Subcutaneous adipose tissue (tissue), 4 donors: ENCODE data around the gene RIC1. TPM values are rescaled to one million over a fixed set of nuclear protein-coding genes. Genes with fewer than 3 reads are reported as not detected.

ENCODE experiments used
- CTCF ChIP-seq: fragments of 450-650 bp; IDR thresholded peaks from one replicate; pipeline ENCODE4 v1.5.1; 2016; ENCODE audit warnings: low read depth, mild to moderate bottlenecking, control low read depth, antibody characterized with exemption, moderate library complexity
- total RNA-seq, 4 donors: library from RNA; depleted of rRNA; stranded (reverse); fragments of >200 nt; gene quantifications; one replicate each; pipeline ENCODE4 v1.1.0, GENCODE V29; 2016

RIC1 gene
- total RNA-seq, 4 donors from 2014 or later = 38.5 to 52.8 (median 48.5) TPM

- TF ChIP-seq CTCF = no peak
Measured at GRCh38 chr9:5698810-5699556, 70.1 kb downstream of the RIC1 start.

- TF ChIP-seq CTCF = no peak
Measured at GRCh38 chr9:5708414-5708813, 79.5 kb downstream of the RIC1 start.

GRCh38 chr9:5712651-5713390 is 83.9 kb downstream of the RIC1 start:
- TF ChIP-seq CTCF = no peak

- no peak for TF ChIP-seq CTCF
Measured at GRCh38 chr9:5714501-5715401, 85.8 kb downstream of the RIC1 start.

GRCh38 chr9:5715548-5716127 is 86.7 kb downstream of the RIC1 start:
- TF ChIP-seq CTCF = no peak

- no peak for TF ChIP-seq CTCF
Measured at GRCh38 chr9:5718296-5719032, 89.6 kb downstream of the RIC1 start.
